ENCODE data around the gene SLC25A26.
"Not testable (repeated sequence)": the region's sequence is repeated elsewhere in the genome, so short reads cannot be mapped to it uniquely, and the experiment has no call there.

The SLC25A26 gene

GRCh38 chr3:66220602-66221377 lies at the start of gene SLC25A26:
Gene SLC25A26 (plus strand): TSS chr3:66221001. CDS start chr3:66221095, 94 bp downstream.
- peak; percentile 88 for DNase-seq

DNA sequence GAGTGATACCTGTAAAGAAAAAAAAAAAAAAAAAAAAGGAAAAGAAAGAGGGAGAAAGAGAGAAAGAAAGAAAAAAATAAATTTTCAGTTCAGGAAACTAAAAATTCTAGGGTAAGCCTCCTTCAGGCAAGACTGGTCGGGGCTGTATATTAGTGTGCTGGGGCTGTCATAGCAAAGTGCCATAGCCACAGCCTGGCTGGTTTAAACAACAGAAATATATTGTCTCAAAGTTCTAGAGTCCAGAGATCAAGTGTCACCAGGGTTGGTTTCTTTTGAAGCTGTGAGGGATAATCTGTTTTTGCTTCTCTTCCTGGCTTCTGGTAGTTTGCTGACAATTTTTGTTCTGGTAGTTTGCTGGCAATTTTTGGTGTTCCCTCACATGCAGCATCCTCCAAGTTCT lies 48.4 kb upstream of the SLC25A26 start:
- no peak for DNase-seq

DNA sequence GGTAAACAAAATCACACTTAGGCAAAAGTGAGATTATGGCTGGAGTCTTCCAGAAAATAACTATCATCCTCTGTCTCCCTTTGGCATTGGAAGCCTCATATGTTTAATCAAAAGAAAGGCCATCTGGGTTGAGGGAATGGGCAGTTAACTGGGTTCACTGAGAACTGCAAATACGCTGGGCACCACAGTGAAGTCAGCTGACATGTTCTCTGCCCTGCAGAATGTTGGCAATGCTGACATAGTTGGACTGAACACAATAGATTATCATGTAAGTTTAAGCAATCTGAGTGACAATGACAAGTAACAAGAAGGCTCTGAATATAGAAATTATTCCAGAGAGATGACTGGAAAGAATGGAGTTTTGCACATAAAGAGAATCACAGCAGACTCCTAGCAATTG lies 43.8 kb upstream of the SLC25A26 start:
- DNase-seq, result peak; percentile 41

- DNase-seq, result no peak
These were observed 42.6 kb upstream of the SLC25A26 start for GRCh38 chr3:66178206-66178605.

DNA sequence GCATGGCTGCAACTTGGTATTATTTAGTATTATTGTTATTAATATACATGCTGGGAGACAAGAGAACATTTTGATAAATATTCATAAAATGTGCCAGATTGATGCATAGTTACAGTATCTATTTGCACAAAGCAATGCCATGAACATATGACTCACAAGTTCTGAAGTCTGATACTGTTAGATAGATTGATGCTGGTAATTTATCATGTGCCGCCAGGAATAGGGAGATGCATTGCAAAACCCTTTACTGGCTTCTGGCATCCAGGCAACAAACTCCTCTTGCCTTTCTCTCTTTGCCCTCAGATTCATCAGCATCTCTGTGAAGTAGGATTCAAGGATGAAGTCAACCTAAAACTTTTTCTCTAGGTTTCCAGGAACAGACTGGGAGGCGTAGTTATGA lies 41.0 kb upstream of the SLC25A26 start:
- DNase-seq, result no peak

DNA sequence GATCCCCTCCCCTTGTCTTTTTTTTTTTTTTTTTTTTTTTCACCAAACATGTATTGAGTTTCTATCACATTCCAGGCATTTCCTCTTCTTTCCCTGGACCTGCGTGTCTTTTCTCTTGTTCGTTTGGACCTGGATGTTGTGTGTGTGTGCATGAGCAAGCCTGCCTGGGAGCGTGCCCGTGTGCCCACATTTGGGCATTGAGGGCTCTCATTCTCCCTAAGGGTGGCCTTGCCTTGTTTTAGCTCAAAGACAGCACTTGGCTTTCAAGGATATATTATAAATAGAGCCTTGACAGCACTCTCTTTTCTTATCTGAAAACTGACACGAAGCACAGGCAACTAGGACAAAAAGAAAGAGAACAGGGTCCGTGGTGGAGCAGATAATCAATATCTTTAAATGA lies 39.0 kb upstream of the SLC25A26 start:
- no peak for DNase-seq

- DNase-seq, result no peak
These were observed 38.6 kb upstream of the SLC25A26 start for GRCh38 chr3:66182246-66182645.

DNA sequence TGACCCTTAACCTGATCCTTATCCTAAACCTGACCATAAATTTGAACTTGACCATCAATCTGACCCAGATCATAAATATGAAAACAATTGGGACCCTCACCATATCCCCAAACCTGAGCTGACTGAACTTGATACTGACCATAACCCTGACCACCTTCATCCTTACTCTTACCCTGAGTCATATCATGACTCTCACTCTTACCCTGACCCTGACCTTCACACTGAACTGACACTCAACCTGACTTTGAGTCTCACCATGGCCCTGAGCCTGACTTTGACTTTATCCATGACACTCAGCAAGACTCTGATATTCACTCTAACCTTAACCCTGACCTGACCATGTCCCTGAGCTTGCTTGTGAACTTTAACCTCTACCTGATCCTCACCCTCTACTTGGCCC lies 34.3 kb upstream of the SLC25A26 start:
- DNase-seq, result no peak

GRCh38 chr3:66195347-66195783 lies 25.4 kb upstream of the SLC25A26 start:
- DNase-seq, result peak; percentile 66

- DNase-seq, result no peak
These were observed 24.2 kb upstream of the SLC25A26 start for GRCh38 chr3:66196633-66197032.

DNA sequence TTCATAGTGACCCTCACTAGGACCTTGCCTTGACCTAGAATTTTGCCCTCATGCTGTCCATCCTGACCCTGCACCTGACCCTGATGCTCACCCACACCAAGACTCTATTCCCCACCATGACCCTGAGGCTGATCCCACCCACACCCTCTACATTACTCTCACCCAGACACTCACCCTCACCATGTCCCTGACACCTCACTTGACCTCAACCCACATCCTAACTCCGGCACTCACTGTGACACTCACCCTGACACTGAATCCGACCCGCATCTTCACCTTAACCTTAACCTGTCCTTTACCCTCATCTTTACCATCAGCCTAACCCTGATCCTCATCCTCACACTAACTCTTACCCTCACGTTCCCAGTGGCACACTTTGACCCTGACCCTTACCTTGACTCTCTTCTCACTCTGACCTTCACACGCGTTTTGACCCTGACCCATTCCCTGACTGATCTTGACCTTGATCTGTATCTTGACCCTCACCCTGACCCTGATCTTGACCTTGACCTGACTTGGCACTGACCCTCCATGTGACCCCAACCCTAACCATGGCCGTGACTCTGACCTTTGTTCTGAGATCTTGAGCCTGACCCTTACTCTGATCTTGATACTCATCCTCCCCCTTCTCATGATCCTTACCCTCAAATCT lies 22.2 kb upstream of the SLC25A26 start:
- DNase-seq, result no peak

GRCh38 chr3:66199089-66199473 lies 21.7 kb upstream of the SLC25A26 start:
- DNase-seq, result no peak

GRCh38 chr3:66200147-66200546 lies 20.7 kb upstream of the SLC25A26 start:
- no peak for DNase-seq

DNA sequence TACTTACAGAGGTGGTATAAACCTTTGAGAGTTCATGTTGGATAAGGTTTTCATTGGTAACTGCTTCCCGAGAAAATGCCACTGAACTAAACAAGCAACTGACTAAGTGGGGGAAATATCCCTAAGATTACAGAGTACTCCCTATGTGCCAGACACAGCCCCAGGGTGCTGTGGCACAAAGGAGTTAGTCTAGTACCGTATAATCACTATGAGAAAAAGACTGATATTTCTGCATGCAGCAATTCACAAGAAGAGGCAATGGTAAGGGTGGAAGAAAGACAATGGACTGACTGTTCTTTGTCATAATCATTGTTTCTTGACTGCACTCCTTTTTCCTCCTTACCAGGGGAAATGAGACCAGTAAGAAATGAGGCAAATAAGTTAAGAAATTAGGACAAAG lies 20.0 kb upstream of the SLC25A26 start:
- peak; percentile 31 for DNase-seq

- DNase-seq, result no peak
These were observed 17.5 kb upstream of the SLC25A26 start for GRCh38 chr3:66203275-66203674.

DNA sequence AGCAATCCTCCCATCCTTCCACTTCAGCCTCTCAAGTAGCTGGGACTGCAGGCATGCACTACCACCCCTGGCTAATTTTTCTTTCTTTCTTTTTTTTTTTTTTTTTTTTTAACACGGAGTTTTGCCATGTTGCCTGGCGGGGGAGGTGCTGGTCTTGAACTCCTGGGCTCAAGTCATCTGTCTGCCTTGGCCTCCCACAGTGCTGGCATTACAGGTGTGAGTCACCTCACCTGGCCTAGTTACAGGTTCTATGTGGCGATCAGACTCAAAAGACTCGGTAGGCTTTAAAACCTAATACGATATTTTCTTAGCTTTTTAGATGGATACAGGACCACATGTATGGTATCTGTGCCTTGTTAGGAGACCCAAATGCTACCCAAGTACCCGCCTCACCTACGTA lies 14.0 kb upstream of the SLC25A26 start:
- DNase-seq, result no peak

DNA sequence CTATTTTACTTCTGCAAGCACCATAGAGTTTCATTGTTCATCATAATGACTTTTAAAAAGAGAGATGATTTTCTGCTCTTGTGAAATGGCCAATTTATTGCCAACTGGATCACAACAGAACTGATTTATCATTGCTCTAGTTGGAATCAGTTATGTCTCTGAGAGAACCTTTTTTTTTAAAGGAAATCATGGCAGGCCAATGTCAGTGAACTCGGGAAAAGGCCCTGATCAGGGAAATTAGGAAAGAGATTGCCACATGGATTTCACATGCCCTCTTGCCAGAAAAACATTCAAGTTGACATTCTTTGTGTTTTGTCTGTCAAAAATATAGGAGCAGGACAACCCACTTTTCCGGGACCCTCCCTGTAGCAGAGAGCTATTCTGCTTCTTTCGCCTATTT lies 12.6 kb upstream of the SLC25A26 start:
- DNase-seq, result no peak

DNA sequence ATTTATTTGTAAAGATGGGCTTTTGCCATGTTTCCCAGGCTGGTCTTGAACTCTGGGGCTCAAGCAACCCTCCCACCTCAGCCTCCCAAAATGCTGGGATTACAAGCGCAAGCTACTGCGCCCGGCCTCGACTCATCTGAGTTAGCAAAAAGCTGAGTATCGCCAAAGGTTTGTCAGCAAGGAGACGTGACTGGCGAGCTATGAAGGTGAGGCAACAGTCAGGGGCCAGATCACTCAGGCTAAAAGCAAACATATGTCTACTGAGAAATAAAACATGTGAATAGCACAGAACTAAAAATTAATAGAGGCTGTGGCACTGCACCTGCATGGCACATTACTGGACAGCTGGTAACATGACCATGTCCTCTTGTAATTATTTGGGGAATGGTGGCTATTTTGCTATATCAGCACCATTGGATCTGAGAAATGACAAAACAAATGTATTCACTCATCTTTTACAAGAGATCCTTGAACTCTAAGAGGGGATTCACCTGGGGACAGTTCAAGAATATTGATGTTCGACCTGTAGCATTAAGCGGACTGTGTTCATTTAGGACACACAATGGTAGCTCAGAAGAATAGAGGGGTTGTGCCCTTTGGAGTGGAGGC lies 10.0 kb upstream of the SLC25A26 start:
- peak; percentile 3 for DNase-seq

DNA sequence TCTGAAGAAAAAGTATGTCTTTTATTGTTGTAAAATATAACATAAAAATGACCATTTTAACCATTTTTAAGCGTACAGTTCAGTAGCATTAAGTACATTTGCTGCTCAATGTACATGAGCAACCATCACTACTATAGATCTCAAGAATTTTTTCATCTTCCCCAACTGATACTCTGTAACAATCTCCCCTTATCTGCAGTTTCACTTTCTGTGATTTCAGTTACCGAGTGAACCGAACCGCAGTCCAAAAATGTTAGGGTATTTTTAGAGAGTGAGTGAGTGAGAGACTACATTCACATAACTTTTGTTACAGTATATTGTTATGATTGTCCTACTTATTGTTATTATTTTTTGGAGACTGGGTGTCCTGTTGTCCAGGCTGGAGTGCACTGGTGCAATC lies 9.0 kb upstream of the SLC25A26 start:
- no peak for DNase-seq

DNA sequence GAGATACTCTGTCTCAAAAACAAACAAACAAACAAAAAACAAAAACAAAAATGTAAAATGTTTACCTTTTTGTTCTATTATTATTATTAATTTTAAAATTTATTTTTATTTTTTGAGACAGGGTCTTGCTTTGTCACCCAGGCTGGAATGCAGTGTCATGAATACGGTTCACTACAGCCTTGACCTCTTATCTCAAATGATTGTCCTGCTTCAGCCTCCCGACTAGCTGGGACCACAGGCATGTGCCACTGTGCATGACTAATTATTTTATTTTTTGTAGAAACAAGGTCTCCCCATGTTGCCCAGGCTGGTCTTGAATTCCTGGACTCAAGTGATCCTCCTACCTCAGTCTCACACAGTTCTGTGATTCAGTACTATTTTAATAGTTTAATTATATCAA lies 5.7 kb upstream of the SLC25A26 start:
- no peak for DNase-seq

DNA sequence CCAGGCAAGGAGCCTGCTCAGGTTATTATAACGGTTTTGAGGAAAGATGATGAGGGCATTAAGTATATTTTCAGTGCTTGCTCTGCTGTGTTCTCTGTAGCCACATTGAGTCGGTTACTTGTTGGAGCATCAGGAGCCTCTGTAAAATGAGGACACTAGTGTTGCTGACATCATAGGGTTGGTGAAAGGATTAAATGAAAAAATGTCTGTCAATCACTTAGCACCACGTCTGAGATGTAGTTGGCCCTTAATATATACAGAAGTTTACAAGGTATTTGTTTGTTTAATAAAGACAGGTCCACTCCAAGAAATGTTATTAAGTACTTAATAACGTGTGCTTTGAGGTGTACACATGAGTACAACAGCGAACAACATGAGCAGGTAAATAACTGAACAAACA lies 735 bp upstream of the SLC25A26 start:
- no peak for DNase-seq

DNA sequence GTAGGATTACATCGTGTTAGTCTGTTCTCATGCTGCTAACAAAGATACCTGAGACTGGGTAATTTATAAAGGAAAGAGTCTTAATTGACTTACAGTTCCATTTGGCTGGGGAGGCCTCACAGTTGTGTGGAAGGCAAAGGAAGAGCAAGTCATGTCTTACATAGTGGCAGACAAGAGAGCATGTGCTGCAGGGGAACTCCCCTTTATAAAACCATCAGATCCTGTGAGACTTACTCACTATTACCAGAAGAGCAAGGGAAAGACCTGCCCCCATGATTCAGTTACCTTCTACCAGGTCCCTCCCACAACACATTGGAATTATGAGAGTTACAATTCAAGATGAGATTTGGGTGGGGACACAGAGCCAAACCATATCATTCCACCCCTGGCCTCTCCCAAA lies 3.4 kb downstream of the SLC25A26 start:
- no peak for DNase-seq

- not testable (repeated sequence) for DNase-seq
These were observed 5.3 kb downstream of the SLC25A26 start for GRCh38 chr3:66226093-66226492.

GRCh38 chr3:66227051-66227450 lies 6.2 kb downstream of the SLC25A26 start:
- no peak for DNase-seq

Data from NCI-H2227 treated with DMSO at 0.1 percent for 48 hours (cell line).